ENCODE data around the gene DPH1.

The DPH1 gene

DNA sequence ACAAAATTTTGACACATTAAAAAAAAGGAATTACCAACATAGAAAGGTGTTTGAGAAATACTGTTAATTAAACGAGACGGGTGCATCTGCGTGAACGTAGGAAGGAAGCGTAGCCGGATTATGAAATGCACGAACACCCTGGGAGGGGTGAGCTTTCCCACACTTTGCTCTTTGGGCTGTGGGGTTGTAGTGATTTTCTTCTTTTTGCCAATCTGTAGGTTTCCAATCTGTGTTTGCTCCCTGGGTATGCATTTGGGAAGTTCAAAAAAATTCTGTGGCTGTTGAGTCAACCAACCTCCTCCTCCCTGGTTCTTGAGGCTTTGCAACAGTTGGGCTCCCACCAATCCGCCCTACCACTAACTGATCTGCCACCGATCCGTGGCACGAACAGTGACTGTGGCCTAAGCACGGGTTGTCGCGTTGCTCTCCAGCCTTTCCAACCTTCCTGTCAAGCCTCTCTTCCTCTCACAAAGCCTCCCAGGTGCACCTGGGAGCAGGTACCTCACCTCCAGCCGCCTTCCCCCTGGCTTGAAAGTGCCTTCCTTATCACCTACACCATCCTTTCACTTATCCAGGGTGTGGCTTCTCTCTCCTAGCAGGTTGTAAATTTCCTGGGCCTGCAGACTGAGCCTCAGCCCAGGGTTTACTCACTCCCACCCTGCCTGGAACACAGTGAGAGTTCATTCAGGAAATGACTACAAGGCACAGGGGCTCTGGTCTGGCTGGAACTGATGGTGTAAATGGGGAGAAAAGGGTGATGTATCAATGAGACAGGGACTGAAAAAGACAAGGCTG lies 21.4 kb upstream of the DPH1 start:
- H3K79me2 ChIP-seq (ENCODE audit: insufficient read depth, low read length), result no peaks in the 10 kb centered on the region
- no peaks in the 10 kb centered on the region for H3F3A ChIP-seq (ENCODE audit: low read depth)
- no peaks in the 10 kb centered on the region for H3K36me3 ChIP-seq (ENCODE audit: insufficient read depth, low read length)
- no peak overlapping the region for H3K4me2 ChIP-seq (ENCODE audit: low read depth, low read length, poor library complexity, severe bottlenecking)
- no peaks in the 10 kb centered on the region for H4K20me1 ChIP-seq (ENCODE audit: insufficient read depth, low read length, poor library complexity, severe bottlenecking)
- no peaks in the 10 kb centered on the region for H3K9me2 ChIP-seq (replicated peaks; ENCODE audit: low read depth, low read length)
- H3K9me3 ChIP-seq (ENCODE audit: insufficient read depth, low read depth, low read length), result no peaks in the 10 kb centered on the region
- no peaks in the 10 kb centered on the region for H3K27me3 ChIP-seq (ENCODE audit: insufficient read depth, low read length, poor library complexity, severe bottlenecking)
- no peak overlapping the region for H3K4me3 ChIP-seq (ENCODE audit: low read length, poor library complexity, severe bottlenecking)
- TF ChIP-seq EZH2phosphoT487 (IDR thresholded peaks at IDR 0.05; ENCODE audit: borderline replicate concordance), result no peak
- TF ChIP-seq, protein P1, sequence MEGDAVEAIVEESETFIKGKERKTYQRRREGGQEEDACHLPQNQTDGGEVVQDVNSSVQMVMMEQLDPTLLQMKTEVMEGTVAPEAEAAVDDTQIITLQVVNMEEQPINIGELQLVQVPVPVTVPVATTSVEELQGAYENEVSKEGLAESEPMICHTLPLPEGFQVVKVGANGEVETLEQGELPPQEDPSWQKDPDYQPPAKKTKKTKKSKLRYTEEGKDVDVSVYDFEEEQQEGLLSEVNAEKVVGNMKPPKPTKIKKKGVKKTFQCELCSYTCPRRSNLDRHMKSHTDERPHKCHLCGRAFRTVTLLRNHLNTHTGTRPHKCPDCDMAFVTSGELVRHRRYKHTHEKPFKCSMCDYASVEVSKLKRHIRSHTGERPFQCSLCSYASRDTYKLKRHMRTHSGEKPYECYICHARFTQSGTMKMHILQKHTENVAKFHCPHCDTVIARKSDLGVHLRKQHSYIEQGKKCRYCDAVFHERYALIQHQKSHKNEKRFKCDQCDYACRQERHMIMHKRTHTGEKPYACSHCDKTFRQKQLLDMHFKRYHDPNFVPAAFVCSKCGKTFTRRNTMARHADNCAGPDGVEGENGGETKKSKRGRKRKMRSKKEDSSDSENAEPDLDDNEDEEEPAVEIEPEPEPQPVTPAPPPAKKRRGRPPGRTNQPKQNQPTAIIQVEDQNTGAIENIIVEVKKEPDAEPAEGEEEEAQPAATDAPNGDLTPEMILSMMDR (conservative IDR thresholded peaks at IDR 0.05; ENCODE audit: low read length), result no peak
- no peak overlapping the region for H3K9ac ChIP-seq (ENCODE audit: low read depth, low read length, poor library complexity, severe bottlenecking)
- no peak overlapping the region for H2AFZ ChIP-seq (ENCODE audit: low read length)
- peaks cover 10% of the 10 kb centered on the region for H3K4me1 ChIP-seq (ENCODE audit: insufficient read depth, low read length, poor library complexity, severe bottlenecking)

DNA sequence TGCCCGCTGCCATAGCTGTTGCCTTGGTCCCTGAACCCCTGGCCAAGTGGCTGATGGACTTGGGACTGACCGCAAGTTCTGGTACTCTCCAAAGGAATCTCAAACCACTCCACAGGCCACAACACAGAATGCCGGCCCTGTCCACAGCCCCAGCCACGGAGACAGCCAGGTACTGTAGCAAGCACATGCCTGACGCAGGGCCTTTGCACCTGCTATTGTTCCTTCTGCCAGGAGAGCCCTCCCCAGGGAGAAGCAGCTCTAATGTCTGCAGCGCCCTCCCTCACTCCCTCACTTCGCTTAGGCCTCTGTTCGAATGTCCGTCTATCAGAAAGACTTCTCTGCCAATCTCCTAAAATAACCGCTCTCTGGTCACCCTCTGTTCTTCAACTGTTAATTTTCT lies 20.2 kb upstream of the DPH1 start:
- Histone ChIP-seq H3K9me2 (replicated peaks; ENCODE audit: low read depth, low read length) (no peaks in the 10 kb centered on the region), H3K4me3 (ENCODE audit: low read length, poor library complexity, severe bottlenecking) (no peak overlapping the region), H4K20me1 (ENCODE audit: insufficient read depth, low read length, poor library complexity, severe bottlenecking) (no peaks in the 10 kb centered on the region), H3K79me2 (ENCODE audit: insufficient read depth, low read length) (no peaks in the 10 kb centered on the region), H2AFZ (ENCODE audit: low read length) (no peak overlapping the region), H3K36me3 (ENCODE audit: insufficient read depth, low read length) (no peaks in the 10 kb centered on the region), H3K9ac (ENCODE audit: low read depth, low read length, poor library complexity, severe bottlenecking) (no peak overlapping the region), H3K4me2 (ENCODE audit: low read depth, low read length, poor library complexity, severe bottlenecking) (no peak overlapping the region), H3F3A (ENCODE audit: low read depth) (no peaks in the 10 kb centered on the region), H3K27me3 (ENCODE audit: insufficient read depth, low read length, poor library complexity, severe bottlenecking) (no peaks in the 10 kb centered on the region), H3K9me3 (ENCODE audit: insufficient read depth, low read depth, low read length) (no peaks in the 10 kb centered on the region), H3K4me1 (ENCODE audit: insufficient read depth, low read length, poor library complexity, severe bottlenecking) (peaks cover 10% of the 10 kb centered on the region)
- TF ChIP-seq EZH2phosphoT487 (IDR thresholded peaks at IDR 0.05; ENCODE audit: borderline replicate concordance), result no peak
- TF ChIP-seq, protein P1 (conservative IDR thresholded peaks at IDR 0.05; ENCODE audit: low read length), result no peak

DNA sequence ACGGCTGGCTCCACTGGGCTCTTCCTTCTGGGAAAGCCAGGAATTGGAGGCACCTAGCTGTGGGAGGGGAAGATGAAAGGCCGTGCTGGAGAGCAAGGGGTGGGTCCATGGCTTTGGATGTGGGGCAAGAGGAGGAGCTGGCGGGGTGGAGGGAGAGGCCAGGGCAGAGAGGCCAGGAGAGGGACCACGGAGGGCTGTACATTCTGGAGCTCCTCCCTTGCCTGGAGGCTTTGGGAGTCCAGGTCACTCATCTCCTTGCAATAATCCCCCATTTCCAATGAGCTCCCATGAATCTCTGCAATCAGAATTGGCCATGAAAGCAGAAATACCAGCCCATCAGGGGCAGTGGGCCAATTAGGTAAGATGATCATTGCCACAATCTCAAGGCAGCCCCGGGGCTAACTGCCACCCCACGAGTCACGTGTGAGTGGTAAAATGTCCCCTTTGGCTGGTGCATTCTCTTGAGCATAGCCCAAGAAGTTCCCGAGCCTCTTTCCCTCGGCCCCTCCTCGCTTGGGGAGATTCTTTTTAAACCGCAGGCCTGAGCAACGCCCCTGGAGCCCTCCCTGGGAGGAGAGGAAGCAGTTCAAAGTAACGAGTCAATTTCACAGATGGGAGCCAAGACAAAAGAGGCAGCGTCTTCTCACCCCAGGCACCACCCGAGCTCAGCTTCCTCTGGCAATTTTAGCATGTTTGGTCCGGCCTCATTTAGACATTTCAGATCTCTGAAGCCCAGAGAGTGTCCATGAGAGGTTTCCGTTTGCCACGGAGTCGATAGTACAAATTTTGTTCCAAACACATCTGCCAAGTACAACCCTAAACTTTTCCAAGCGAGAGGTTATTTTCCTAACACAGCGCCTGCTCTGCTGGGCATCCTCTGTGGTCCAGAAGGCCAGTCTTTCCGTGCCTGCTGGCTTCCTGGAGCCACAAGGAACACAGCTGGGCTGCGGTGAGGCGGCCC lies 18.3 kb upstream of the DPH1 start:
- peak overlapping the region; percentile 66 for H2AFZ ChIP-seq (ENCODE audit: low read length)
- TF ChIP-seq EZH2phosphoT487 (IDR thresholded peaks at IDR 0.05; ENCODE audit: borderline replicate concordance), result no peak
- TF ChIP-seq, protein P1 (conservative IDR thresholded peaks at IDR 0.05; ENCODE audit: low read length), result no peak

More for the DNA sequence above, 18.3 kb upstream of the DPH1 start:
- Histone ChIP-seq H3K27me3 (ENCODE audit: insufficient read depth, low read length, poor library complexity, severe bottlenecking) (no peaks in the 10 kb centered on the region), H3K79me2 (ENCODE audit: insufficient read depth, low read length) (no peaks in the 10 kb centered on the region), H3K4me2 (ENCODE audit: low read depth, low read length, poor library complexity, severe bottlenecking) (peak overlapping the region; percentile 47), H3K4me1 (ENCODE audit: insufficient read depth, low read length, poor library complexity, severe bottlenecking) (peaks cover 10% of the 10 kb centered on the region), H3K36me3 (ENCODE audit: insufficient read depth, low read length) (no peaks in the 10 kb centered on the region), H3K9me3 (ENCODE audit: insufficient read depth, low read depth, low read length) (no peaks in the 10 kb centered on the region), H3K9me2 (replicated peaks; ENCODE audit: low read depth, low read length) (no peaks in the 10 kb centered on the region), H4K20me1 (ENCODE audit: insufficient read depth, low read length, poor library complexity, severe bottlenecking) (no peaks in the 10 kb centered on the region), H3K9ac (ENCODE audit: low read depth, low read length, poor library complexity, severe bottlenecking) (peak overlapping the region; percentile 34), H3K4me3 (ENCODE audit: low read length, poor library complexity, severe bottlenecking) (peak overlapping the region; percentile 3), H3F3A (ENCODE audit: low read depth) (no peaks in the 10 kb centered on the region)
